Measurements from ENCODE around the gene MAP2K5.

Gene MAP2K5

DNA sequence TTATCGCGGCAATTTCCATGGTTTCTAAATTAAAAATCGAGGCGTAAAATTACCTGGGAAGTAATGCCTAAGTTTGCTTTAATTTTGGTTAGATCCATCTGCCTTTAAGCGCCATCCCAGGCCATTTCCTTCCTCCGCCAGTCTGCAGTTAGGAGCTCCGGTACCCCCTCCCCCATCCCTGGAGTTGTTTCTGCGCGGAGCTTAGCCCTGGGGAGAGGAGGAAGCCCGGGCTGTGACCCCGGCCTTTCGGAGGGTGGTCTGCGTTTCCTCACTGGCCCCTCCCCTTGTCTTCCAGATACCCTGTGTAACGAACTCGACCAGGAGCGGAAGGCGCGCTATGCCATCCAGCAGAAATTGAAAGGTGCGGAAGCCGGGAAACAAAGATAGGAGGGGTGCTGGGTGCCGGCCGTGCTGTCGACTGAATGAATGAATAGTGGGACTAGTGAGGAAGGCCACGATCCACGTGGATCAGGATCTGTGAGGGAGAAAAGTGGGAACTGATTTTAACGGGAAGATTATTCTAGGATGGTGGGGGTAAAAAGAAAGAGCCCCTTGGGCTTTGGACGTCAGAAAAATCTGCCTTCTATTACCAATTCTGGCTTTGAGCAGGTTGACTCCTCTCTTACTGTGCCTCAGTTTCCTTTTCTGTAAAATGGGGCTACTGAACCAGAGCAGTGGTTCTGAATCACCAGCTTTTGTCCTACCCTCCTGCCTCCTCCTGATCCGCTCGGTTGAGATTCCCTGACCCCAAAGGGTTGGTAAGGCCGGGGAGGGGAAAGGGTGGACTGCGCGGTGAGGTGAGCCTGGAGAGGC lies 290.6 kb downstream of the MAP2K5 start:
- H3K27ac Mint-ChIP-seq: no peak overlapping the region
- H3K27me3 Mint-ChIP-seq: peaks cover 83% of the 10 kb centered on the region
- H3K4me1 Mint-ChIP-seq (ENCODE audit: low read depth): peaks cover 54% of the 10 kb centered on the region
- H3K4me3 Mint-ChIP-seq: peak overlapping the region; percentile 62
- DNase-seq: no peak
- no peaks in the 10 kb centered on the region for H3K36me3 Mint-ChIP-seq (ENCODE audit: low read depth)
- H3K9me3 Mint-ChIP-seq: no peaks in the 10 kb centered on the region

DNA sequence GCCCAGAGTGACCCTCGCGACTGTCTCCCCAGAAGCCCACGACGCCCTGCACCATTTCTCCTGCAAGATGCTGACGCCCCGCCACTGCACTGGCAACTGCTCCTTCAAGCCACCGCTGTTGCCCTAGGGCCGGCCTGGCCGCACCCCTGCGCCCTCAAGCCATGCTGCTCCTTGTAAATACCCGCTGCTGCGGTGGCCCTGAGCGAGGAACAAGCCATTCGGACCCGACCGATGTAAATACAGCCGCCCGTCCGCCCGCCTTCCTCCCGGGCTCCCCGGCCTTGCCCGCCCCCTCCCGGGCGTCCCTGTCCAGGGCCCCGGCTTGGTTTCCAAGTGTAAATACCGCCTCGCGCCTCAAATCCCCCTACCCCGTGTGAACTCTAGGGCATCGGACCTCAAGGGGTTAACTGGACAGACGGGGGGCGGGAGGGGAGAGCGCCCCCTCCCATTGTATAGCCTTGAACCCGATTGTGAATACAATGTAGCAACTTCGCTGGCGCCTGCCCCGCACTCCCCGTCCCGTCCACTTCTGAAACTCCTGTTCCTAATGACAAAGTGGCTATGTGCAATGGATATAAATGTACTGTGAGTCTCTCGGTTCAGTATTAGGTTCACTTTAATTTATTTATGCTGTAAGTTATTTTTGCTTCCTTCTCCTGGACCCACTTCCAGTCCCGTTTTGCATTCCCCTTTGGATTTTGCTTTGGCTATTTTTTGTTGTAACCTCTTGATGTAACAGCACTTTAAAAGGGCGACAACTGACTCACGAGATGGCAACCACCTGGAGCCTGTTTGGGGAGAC lies 291.4 kb downstream of the MAP2K5 start:
- peaks cover 53% of the 10 kb centered on the region for H3K4me1 Mint-ChIP-seq (ENCODE audit: low read depth)
- H3K9me3 Mint-ChIP-seq: no peaks in the 10 kb centered on the region

DNA sequence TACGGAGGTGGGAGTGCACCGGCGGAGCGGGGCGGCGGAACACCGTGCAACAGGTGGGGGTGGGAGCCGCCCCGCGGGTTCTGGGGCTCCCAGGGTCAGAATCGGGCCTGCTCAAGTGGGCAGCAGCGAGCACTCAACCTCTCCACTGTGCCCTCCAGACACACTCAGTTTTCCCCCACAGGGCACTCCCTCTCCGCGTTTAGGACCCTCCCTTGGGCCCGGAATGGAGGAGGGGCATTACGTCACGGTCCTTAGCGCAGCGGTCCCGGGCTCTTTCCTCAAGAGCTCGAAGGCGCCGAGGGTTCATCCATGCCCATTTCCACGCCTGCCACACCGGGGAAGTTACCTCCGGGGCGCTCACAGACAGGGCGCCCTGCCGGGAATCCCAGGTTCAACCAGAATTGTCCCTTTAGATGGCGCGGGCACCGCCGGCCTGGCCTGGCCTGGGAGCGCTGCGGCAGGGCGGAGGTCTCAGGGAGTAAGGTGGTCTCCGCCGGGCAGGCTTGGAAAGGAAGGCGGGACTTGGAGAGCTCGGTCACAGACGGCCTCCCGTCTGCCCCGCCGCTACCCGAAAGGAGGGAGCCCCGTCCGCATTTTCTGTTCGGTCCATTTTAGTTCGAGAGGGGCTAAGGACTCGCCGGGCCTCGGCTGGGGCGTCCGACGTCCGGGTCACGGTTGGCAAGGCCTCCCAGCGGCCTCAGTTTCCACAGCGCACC lies 292.2 kb downstream of the MAP2K5 start:
- Mint-ChIP-seq H3K36me3 (ENCODE audit: low read depth) (no peaks in the 10 kb centered on the region), H3K27me3 (peaks cover 69% of the 10 kb centered on the region), H3K9me3 (no peaks in the 10 kb centered on the region), H3K4me3 (peak overlapping the region; percentile 70), H3K27ac (no peak overlapping the region), H3K4me1 (ENCODE audit: low read depth) (peaks cover 54% of the 10 kb centered on the region)
- peak; percentile 50 for DNase-seq

More for the DNA sequence above, 291.4 kb downstream of the MAP2K5 start:
- Mint-ChIP-seq H3K27me3 (peaks cover 75% of the 10 kb centered on the region), H3K27ac (no peak overlapping the region), H3K4me3 (peak overlapping the region; percentile 62), H3K36me3 (ENCODE audit: low read depth) (no peaks in the 10 kb centered on the region)
- peak; percentile 58 for DNase-seq

DNA sequence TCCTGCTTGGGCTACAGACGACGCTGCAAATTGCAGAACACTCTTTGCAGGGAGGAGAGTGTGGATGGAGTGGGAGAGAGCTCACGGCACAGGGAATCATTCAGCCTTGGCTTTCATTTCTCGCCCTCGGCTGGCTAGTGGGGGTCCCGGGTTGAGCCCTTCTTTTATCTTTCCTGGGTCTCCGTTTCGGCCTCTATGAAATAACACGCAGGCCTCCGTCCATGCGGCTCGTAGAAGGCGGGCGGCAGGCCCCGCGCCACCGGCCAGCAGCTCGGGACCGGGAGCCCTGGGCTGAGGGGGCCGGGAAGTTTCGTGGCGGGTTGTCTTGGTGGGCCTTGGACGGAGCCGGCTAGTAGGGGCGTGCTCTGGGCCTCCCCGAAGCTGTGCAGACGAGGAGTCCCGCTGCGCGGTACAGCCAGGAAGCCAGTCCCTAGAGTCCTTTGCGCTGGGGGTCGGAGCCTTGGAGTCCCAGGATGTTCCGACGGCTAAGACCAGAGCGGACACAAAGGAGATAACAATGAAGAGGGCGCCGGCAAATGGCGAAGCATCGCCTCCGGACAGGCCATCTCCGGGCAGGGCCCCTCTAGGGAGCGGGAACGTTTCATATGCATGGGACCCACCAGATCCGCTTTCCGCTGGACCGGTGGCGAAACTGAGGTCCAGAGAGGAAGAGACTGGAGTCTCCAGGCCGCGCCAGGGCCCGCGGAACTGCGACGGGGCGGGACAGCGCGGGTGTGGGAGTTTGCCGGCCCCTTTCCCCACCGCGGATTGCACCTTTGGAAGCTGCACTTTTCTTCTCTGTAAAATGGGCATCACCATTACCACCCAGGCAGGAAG lies 293.0 kb downstream of the MAP2K5 start:
- peak; percentile 58 for DNase-seq
- H3K36me3 Mint-ChIP-seq (ENCODE audit: low read depth): no peaks in the 10 kb centered on the region
- peaks cover 53% of the 10 kb centered on the region for H3K4me1 Mint-ChIP-seq (ENCODE audit: low read depth)
- H3K27ac Mint-ChIP-seq: no peak overlapping the region
- H3K9me3 Mint-ChIP-seq: no peaks in the 10 kb centered on the region
- H3K27me3 Mint-ChIP-seq: peaks cover 64% of the 10 kb centered on the region
- H3K4me3 Mint-ChIP-seq: peak overlapping the region; percentile 70

DNA sequence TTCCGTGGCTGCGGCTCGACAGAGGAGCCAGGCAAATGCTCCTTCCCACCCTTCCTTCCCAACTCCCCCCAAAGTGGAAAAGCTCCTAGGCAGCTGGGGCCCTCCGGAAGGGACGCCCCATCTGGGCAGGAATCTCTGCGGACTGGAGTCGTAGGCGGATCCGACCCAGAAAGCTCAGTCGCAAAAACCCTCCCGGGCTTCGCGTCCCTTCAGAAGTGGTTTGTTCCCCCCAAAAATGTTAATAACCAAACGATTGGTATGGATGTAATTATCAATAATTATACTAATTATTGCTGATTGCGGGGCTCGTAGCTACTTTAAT lies 293.6 kb downstream of the MAP2K5 start:
- Mint-ChIP-seq H3K27ac (no peak overlapping the region), H3K27me3 (peaks cover 58% of the 10 kb centered on the region)

DNA sequence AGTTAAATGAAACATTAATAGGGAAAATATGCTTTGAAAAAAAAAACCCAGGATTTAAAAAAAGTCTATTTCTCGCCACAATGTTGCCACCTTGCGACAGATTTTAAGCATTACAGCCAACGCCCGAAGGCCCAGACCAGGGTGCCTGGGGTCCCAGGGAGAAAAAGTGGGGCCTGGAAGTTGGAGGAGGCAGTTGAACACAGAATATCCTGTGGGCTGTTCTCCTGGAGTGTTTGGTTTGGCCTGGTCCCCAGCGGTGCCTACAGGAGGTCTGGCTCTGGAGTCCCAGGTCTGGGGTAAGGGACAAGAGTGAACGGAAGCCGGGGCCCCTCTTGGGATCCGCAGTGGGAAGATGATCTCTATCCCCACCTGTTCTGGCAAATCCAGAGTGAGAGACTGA lies 294.0 kb downstream of the MAP2K5 start:
- Mint-ChIP-seq H3K36me3 (ENCODE audit: low read depth) (no peaks in the 10 kb centered on the region), H3K27ac (no peak overlapping the region), H3K27me3 (peaks cover 55% of the 10 kb centered on the region), H3K4me1 (ENCODE audit: low read depth) (peaks cover 63% of the 10 kb centered on the region), H3K9me3 (no peaks in the 10 kb centered on the region), H3K4me3 (peak overlapping the region; percentile 70)
- DNase-seq: peak; percentile 68

More for the DNA sequence above, 293.6 kb downstream of the MAP2K5 start:
- H3K9me3 Mint-ChIP-seq: no peaks in the 10 kb centered on the region
- peak overlapping the region; percentile 70 for H3K4me3 Mint-ChIP-seq
- H3K4me1 Mint-ChIP-seq (ENCODE audit: low read depth): peaks cover 59% of the 10 kb centered on the region
- DNase-seq: no peak
- H3K36me3 Mint-ChIP-seq (ENCODE audit: low read depth): no peaks in the 10 kb centered on the region

DNA sequence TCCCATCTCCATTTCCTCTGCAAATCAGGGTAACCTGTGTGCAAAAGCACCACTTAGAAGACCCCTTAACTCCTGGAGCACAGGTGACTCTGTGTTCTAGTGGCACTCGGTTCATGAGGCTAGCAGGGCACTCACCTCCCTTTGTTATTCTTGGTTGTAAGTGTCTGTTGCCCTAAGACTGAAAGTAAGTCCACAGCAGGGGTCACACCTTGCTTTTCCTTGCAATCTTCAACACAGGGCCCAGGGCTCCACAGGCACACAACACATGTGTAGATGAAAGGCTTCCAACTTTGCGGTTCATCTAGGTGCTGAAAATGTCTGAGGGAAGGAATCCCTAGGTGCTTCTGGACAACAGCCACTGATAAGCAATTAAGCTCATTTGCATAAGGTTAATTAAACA lies 294.5 kb downstream of the MAP2K5 start:
- no peak overlapping the region for H3K4me3 Mint-ChIP-seq
- peaks cover 50% of the 10 kb centered on the region for H3K27me3 Mint-ChIP-seq
- DNase-seq: no peak
- no peaks in the 10 kb centered on the region for H3K36me3 Mint-ChIP-seq (ENCODE audit: low read depth)
- peaks cover 64% of the 10 kb centered on the region for H3K4me1 Mint-ChIP-seq (ENCODE audit: low read depth)
- no peak overlapping the region for H3K27ac Mint-ChIP-seq
- no peaks in the 10 kb centered on the region for H3K9me3 Mint-ChIP-seq

DNA sequence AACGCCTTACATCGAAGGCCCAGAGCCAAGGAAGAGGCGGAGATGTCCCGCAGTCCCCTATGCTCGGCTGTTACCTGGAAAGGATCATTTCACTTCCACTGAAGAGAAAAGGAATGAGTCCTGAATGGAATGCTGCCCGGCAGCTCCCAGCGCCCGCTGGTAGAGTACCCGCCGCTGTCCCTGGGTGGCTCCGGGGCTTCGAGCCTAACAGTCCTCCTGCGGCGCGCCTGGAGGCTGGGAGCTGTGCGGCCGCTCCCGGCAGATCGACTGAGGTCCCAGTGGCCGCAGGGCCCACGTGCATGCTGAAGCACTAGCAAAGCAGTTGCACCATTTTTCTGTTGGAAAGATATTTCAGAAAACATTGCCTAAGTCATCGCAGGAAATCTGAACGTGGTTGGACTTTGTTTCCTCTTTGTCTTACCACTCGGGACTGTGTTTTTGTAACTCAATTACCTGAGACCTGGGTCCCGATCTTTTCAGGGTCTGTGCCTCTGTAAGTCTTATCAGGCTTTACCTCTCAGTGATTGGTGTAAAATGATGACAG lies 296.4 kb downstream of the MAP2K5 start:
- H3K4me3 Mint-ChIP-seq: peak overlapping the region; percentile 83
- no peak for DNase-seq
- H3K27ac Mint-ChIP-seq: no peak overlapping the region
- H3K4me1 Mint-ChIP-seq (ENCODE audit: low read depth): peaks cover 53% of the 10 kb centered on the region
- peaks cover 32% of the 10 kb centered on the region for H3K27me3 Mint-ChIP-seq
- no peaks in the 10 kb centered on the region for H3K9me3 Mint-ChIP-seq
- no peaks in the 10 kb centered on the region for H3K36me3 Mint-ChIP-seq (ENCODE audit: low read depth)

DNA sequence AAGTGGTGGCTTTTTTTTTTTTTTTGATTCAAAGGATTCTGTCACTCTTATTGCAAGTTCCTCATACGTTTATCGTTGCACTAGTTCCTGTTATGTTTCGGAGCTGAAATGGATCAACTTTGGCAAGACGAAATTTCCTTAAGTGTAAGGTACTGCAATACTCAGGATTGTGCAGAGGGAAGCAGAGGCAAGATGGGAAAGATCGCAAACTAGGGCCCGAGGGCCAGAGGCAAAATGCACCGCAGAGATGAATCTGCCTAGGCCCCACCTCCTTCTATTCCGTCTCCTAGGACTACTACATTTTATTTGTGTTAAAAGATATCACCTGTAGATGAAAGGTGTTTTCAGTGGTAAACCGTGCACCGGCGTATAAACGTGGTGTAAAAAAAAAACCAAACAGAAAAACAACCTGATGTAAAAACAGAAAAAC lies 297.0 kb downstream of the MAP2K5 start:
- Mint-ChIP-seq H3K27ac (peak overlapping the region; percentile 98), H3K4me3 (peak overlapping the region; percentile 83), H3K36me3 (ENCODE audit: low read depth) (no peaks in the 10 kb centered on the region), H3K4me1 (ENCODE audit: low read depth) (peaks cover 47% of the 10 kb centered on the region), H3K27me3 (peaks cover 25% of the 10 kb centered on the region), H3K9me3 (no peaks in the 10 kb centered on the region)
- peak; percentile 61 for DNase-seq

DNA sequence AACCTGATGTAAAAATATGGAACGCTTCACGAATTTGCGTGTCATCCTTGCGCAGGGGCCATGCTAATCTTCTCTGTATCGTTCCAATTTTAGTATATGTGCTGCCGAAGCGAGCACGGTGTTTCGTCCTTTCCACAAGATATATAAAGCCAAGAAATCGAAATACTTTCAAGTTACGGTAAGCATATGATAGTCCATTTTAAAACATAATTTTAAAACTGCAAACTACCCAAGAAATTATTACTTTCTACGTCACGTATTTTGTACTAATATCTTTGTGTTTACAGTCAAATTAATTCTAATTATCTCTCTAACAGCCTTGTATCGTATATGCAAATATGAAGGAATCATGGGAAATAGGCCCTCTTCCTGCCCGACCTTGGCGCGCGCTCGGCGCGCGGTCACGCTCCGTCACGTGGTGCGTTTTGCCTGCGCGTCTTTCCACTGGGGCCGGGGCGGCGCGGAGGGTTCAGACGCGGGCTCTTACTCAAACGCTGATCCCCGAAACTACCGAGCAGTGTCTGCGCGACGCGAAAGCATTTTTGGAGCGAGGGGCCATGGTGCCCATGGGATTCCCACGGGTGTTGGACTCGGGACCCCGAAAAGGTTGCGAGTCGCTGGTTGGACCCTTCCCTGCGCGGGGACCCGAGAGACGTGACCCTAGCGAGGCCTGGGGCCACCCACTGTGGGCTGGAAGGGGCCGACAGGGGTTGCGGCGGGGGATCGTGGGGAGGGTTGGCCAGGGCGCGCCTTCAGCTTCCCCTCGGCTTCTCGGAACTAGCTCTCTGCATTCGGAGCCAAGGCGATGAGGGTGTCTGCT lies 297.6 kb downstream of the MAP2K5 start, which contains the start of gene RNU6-1:
Gene RNU6-1, minus strand, starts transcription at position 117 of the 820 bp plus-strand sequence.
- no peaks in the 10 kb centered on the region for H3K9me3 Mint-ChIP-seq
- peaks cover 41% of the 10 kb centered on the region for H3K4me1 Mint-ChIP-seq (ENCODE audit: low read depth)
- no peaks in the 10 kb centered on the region for H3K36me3 Mint-ChIP-seq (ENCODE audit: low read depth)
- peak; percentile 96 for DNase-seq
- H3K27ac Mint-ChIP-seq: peak within 1 kb of the TSS; percentile 98
- peak within 1 kb of the TSS; percentile 83 for H3K4me3 Mint-ChIP-seq
- H3K27me3 Mint-ChIP-seq: peaks cover 19% of the 10 kb centered on the region

DNA sequence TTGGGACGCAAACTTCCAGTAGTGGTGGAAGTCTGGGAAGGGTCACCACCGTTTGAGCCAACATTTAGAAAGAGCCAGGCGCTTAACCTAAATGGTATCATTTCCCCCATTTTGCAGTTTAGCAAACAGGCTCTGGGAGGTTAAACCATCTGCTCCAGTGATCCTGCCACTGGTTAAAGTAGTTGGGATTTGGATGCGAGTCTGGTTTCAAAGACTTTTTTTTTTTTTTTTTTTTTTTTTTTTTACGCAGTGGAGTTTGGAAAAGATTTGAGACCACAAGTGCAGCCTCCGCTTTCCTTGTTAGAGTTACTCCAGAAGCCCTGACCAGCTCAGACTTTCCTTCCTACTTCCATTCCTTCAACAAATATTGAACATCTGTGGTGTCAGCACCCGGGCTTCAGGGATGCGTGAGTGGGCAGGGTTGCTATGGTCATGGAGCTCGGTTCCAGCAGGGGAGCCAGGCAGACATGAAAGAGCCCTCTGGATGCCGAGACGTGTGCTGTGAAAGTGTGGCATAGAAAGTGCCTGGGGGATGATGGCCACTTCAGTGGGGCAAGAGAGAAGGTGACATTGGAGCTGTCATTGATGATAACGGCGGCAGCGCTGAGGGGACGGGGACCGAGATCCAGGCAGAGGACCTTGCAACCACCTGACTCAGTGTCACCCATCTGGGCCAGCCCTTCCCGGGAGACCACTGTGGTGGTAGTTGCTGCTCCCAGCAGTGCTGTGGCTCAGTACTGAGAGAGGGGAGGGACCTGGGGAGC lies 298.4 kb downstream of the MAP2K5 start:
- Mint-ChIP-seq H3K36me3 (ENCODE audit: low read depth) (no peaks in the 10 kb centered on the region), H3K9me3 (no peaks in the 10 kb centered on the region), H3K4me3 (peak overlapping the region; percentile 83), H3K4me1 (ENCODE audit: low read depth) (peaks cover 34% of the 10 kb centered on the region), H3K27ac (peak overlapping the region; percentile 98), H3K27me3 (peaks cover 11% of the 10 kb centered on the region)
- DNase-seq: peak; percentile 54

DNA sequence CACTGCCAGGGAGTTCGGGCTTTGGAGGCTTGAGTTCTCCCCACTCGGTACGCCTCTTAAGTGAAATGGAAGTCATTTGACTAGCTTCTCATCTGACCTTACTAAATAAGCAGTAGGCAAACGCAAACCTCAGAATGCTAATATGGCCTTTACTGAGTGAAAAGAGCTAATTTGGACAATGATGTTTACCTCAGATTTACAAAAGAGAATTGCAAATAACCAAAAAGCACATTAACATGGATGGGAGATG lies 298.9 kb downstream of the MAP2K5 start:
- Mint-ChIP-seq H3K27me3 (peaks cover 6% of the 10 kb centered on the region), H3K27ac (peak overlapping the region; percentile 98), H3K9me3 (no peaks in the 10 kb centered on the region), H3K4me1 (ENCODE audit: low read depth) (peaks cover 30% of the 10 kb centered on the region), H3K36me3 (ENCODE audit: low read depth) (no peaks in the 10 kb centered on the region), H3K4me3 (peak overlapping the region; percentile 83)
- no peak for DNase-seq

DNA sequence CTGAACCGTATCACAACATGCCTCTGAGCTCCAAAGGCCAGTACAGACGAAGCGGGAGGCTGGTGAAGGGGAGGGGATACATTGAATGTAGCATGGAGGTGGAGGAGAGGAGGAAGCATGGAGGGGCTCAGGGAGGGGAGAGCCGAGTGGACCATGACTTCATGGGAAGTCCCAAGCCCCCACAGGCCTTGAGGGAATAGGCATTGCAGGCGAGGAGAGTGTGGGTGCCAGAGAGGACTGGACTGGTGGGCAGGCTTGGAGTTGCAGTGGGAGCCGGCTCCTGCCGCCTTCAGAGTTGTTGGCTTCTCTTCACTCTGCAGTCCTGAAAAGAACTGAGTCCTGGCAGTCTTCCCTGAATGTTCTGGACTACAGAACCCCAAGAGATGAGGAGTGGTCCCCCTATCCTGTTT lies 300.6 kb downstream of the MAP2K5 start:
- peaks cover 2% of the 10 kb centered on the region for H3K27me3 Mint-ChIP-seq
- peaks cover 29% of the 10 kb centered on the region for H3K4me1 Mint-ChIP-seq (ENCODE audit: low read depth)
- DNase-seq: no peak
- H3K36me3 Mint-ChIP-seq (ENCODE audit: low read depth): no peaks in the 10 kb centered on the region
- no peaks in the 10 kb centered on the region for H3K9me3 Mint-ChIP-seq
- no peak overlapping the region for H3K4me3 Mint-ChIP-seq
- H3K27ac Mint-ChIP-seq: no peak overlapping the region

Data from activated T-cell treated with anti-CD3 and anti-CD28 coated beads, Interleukin-2, amount 50 U/mL, for 24 hours (primary cell).